ENCODE data around the gene PANK3.
"Not testable (repeated sequence)": the region's sequence is repeated elsewhere in the genome, so short reads cannot be mapped to it uniquely, and the experiment has no call there.

PANK3 gene

DNA sequence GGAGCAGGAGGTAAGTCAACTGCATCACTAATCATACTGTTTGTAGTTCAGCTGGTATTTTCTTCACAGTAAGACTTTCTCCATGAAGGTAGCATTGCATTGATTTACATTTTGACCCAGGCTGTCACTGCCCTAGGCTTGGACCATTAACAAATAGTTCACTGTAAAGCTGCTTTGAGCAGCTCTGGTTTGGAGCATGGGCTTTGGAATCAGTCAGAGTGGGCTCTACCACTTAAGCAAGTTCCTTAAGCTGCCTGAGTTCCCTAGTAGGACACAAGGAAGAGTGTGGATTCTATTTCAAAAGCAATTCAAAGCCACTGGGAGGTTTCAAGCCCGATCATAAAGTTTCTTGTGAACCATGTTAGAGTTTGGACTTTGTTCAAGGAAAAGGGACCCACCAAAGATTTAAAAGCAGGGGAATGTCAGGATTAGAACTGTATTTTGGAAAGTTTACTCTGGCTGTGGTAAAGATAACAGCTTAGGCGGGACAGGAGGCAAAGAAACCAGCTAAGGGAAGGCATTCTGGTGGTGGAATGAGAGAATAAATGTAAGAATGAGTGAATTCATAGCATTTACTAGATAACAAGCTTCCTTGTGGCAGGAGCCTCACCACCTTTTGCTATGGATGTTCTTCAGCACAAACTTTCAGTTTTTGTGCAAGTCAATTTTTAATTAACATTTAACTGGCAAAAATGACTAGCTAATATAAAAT lies 12.3 kb upstream of the PANK3 start:
- no peak for DNase-seq

DNA sequence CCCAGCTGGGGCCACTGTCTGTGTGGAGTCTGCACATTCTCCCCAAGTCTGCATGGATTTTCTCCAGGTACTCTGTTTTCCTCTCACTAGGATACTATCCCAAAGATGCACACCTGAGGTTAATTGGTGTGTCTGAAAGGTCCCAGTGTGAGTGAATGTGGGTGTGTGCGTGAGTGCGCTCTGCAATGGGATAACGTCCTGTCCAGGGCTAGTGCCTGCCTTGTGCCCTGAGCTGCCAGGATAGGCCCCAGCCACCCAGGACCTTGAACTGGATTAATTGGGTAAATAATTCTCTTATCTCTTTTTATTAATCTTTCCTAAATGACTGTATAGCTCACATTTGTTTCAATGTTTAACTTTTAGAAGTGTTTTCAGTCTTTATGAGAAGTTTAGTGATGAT lies 11.5 kb upstream of the PANK3 start:
- no peak for DNase-seq

DNA sequence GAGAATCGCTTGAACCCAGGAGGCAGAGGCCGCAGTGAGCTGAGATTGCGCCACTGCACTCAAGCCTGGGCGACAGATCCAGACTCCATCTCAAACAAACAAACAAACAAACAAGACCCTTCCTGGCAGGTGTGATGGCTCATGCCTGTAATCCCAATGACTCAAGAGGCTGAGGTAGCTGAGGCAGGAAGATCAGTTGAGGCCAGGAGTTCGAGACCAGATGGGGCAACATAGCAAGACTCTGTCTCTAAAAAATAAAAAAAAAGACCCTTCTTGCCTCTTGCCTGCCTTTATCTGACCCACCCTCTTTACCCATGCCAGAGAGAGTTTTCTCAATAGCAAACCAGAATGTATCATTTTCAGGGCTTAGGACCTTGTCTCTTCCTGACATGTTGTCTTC lies 8.8 kb upstream of the PANK3 start:
- DNase-seq, result no peak

DNA sequence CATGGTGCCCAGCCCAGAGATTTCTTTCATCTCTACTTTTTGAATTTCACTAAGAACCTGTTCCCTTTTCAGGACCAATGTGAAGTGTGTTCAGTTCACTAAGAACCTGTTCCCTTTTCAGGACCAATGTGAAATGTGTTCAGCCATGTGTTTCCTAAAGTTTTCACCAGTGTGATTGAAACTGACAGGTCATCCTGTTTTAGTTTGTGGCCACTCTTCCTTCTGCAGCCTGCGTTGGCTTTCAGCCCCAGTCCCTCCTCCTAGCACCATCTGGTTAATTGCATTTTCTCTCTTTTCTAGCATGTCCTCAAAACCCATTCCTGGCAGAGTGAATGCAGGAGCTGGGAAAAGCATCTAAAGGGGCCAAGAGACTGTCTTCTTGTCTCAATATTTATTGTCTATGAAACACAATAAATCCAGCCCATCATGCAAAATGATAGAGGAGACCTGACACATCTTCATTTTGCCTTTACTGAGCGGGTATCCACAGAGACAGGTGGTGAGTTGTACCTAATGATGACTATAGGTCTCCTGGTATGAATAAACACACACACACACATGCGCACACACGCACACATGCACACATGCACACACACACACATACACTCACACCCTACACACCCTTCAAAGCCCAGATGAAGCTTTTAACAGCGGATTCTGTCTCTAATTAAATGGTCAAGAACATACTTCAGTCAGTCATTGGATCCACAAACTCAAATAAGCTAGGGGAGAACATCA lies 6.1 kb upstream of the PANK3 start:
- DNase-seq, result no peak

DNA sequence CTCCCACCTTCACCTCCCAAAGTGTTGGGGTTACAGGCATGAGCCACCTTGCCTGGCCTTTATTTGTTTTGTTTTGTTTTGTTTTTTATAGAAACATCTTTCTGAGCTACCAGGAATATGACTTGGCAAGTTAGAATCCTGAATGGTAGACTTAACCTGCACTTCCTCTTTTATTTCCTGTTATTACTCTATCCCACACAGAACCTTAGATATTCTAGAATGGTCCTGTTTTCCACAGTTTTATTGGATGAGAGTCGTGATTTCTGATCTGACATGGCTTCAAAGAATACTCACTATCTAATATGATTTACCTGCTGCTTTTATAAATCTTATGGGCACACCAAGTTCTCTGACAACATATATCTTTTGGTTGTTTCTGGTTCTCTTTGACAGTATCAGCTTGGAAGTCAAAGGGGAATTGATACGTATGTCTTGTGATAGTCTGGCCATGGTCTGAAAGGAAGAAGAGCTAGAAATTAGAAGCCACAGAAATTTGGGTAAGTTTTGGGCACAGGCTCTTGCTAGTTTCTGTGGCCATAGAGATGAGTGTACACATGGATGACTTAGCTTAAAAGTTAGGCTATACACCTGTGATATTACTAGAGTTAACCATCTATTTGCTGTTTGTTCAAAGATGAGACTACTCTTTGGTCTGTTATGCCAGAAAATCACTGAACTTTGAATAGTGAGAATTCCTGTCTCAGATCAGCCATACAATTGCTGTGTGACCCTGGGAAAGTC lies 4.7 kb upstream of the PANK3 start:
- no peak for DNase-seq

DNA sequence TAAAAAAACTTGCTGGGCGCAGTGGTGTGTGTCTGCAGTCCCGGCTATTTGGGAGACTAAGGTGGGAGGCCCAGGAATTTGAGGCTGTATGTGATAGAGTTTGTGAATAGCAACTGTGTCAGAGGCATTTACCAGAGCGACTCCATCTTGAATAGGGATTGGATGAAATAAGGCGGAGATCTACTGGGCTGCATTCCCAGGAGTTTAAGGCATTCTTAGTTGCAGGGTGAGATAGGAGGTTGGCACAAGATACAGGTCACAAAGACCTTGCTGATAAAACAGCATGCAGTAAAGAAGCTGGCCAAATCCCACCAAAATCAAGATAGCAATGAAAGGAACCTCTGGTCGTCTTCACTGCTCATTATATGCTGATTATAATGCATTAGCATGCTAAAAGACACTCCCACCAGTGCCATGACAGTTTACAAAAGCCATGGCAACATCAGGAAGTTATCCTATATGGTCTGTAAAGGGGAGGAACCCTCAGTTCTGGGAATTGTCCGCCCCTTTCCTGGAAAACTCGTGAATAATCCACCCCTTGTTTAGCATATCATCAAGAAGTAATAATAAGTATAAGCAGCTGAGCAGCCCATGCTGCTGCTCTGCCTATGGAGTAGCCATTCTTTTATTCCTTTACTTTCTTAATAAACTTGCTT lies 1.8 kb upstream of the PANK3 start:
- DNase-seq, result not testable (repeated sequence)

DNA sequence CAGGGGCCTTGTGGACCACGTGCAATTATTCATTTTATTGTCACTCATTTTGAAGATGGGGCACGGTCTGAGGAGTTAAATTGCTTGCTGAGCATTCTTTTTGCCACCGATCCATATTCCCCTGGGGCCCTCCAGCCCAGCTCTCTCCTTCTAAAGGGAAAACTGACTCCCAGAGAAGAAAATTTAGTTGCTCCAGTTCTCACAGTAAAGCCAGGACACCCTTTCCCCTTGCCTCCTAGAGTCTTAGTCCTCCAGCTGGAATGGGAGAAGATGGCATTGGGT lies 1.0 kb upstream of the PANK3 start:
- DNase-seq, result peak in 1 of 3 experiments; percentile 55

DNA sequence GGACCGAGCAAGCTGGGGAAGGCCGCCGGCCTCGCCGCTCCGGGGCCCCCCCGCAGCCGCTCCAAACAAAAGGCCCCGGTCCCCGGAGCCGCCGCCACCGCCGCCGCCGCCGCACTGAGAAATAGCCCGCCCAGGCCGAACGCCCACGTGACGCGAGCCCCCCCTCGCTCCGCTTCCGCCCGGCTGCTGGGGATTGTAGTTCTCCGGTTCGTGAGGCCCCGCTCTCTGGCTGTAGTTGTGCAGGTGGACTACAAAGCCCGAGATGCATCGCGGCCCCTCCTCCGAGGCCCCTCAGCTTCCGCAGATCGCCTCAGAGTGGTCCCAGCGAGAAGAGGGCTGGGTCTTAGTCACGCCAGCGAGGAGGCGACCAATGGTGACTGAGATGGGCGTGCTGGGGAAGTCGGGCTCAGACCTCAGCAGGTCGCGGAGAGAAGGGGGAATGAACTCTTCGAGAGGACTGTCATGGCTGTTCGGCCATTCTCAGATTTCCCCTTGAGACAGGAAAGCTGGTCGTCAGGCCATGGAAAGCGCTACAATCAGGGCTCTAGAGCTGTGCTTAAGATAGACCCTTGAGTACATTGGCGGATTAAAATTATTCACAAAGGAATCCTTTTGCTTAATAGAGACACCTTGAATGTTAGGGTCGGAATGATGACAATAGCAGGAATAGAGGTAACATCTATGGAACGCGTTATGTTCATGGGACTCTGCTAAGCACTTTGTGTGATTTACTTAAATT lies 489 bp upstream of the PANK3 start:
- DNase-seq, result peak; percentile 93 to 97 (median 96)

DNA sequence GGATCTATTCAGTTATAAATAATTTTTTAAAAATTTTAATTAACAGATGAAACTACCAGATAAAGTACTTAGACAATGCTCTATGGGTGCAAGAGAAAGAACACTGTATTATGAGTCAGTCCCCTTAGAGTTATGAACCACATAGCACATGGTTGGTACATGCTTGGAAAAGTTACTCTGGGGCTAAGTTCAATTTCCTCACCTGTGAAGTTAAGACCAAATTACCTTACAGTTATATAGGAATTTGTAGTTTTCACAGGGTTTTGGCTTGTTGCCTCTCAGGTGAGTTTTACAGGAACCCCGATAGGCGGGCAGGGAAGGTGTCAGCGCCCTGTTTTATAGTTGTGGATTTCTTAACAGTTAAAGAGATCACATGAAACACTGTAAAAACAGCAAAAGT lies 1.2 kb downstream of the PANK3 start:
- DNase-seq, result no peak

DNA sequence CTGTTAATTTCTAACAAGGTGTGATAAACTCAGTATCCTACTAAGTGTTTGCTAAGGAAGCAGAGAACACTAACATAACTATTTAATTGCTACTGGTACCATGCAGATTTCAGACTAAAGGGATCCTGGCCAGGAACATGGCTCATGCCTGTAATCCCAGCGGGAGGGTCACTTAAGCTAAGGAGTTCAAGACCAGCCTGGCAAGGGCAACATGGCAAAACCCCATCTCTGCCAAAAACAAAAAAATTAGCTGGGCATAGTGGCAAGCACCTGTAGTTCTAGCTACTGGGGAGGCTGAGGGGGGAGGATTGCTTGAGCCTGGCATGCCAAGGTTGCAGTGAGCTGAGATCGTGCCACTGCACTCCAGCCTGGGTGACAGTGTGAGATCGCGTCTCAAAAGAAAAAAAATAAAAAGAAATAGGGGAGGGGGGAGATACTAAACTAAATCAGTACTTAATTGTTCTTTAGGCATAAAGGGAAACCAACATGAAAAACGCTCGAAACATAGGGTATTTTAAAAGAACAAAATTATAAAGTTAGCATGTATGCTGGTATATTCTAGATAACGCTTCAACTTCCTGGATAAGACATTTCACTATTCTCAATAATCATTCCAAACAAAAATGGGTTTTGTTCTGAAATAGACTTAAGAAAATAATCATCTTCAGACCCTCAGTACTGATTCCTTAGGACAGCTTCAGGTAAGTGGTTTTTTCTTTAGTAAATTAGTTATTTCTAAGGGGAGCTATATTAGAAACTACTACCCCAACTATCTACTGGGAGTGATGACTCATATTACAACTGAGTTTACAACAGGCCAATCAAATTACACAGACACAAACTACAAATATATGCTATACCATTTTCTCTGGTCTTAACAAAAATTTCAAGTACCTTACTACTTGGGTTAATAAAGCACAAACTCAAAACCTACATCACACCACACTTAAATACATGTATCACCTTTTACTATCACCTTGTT lies 3.5 kb downstream of the PANK3 start:
- no peak for DNase-seq

DNA sequence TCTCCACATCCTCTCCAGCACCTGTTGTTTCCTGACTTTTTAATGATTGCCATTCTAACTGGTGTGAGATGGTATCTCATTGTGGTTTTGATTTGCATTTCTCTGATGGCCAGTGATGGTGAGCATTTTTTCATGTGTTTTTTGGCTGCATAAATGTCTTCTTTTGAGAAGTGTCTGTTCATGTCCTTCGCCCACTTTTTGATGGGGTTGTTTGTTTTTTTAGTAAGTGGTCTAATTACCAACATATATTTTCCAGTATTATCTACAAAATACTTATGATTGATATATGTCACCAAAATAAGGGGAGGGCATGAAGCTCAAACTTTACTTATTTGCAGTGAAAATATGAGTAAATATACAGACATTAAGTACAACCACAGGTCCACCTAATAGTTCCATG lies 5.0 kb downstream of the PANK3 start:
- not testable (repeated sequence) for DNase-seq

DNA sequence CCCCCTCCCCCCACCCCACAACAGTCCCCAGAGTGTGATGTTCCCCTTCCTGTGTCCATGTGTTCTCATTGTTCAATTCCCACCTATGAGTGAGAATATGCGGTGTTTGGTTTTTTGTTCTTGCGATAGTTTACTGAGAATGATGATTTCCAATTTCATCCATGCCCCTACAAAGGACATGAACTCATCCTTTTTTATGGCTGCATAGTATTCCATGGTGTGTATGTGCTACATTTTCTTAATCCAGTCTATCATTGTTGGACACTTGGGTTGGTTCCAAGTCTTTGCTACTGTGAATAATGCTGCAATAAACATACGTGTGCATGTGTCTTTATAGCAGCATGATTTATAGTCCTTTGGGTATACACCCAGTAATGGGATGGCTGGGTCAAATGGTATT lies 5.5 kb downstream of the PANK3 start:
- DNase-seq, result not testable (repeated sequence)

DNA sequence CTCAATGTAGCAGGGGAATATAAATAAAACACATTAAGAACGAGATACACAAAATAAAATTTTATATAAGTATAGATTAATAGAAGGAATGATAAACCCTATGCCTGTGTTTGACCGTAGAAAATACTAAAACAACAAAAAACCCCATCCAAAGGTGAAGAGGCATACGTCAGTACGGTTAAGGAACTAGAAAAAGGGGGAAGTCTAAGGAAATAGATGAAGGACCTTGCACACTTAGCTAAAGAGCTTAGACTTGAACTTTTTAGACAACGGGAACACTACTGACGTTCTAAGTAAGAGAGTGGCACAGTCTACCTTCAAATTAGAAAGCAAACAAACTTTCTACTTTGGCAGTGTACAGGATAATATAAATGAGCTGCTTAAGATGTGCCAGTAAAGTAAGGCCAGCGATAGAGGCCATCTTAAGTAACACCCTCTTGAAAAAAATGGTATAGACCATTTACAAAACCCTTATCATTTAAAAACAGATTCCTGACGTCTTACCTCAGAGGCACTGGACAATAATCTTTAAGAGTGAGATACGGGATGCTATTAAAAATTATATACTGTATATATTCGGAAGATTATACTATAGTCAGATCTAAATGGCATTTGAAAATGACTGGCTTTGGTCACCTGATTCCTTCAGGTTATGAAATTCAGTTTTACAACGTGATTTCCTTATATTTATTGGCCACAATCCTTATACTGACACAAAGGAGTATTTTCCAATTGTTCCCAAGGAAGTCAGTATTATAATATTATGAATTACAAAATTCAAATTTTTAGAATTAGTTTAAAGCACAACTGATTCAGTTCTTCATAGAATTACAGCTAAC lies 8.5 kb downstream of the PANK3 start:
- no peak for DNase-seq

DNA sequence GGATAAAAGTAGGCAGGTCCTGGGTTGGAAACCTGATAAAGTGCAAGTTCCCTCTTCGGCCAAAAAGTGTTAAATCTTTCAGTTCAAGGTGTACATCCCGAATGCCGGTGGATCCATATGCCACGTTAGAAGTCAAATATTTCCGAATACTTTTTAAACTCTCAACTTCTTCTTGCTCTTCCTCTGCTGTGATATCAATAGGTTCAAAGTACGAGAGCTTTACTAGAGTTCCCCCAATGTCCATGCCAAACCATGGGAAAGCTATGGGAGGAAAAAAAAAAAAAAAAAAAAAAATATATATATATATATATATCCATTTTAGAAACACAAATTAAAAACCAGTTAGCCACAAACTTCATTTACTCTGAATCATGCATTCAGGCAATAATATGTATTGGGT lies 10.4 kb downstream of the PANK3 start:
- DNase-seq, result no peak

DNA sequence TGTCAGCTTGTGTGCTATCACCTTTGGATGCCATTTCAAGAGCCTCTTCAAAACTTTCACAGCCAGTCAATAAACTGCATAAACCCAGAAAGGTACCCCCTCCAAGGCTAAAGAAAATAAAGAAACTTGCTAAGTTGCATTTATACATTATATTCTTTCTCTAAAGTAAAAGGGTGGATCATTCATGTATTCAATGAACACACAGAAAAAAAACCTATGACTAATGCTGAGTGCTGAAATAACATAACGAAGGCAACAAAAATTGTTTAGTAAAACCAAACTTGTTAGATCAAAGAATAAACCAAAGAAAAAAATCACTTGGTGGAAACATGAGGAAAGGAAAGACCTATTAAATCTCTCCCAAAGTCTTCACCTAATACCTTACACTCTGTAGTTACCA lies 15.2 kb downstream of the PANK3 start:
- DNase-seq, result no peak

DNA sequence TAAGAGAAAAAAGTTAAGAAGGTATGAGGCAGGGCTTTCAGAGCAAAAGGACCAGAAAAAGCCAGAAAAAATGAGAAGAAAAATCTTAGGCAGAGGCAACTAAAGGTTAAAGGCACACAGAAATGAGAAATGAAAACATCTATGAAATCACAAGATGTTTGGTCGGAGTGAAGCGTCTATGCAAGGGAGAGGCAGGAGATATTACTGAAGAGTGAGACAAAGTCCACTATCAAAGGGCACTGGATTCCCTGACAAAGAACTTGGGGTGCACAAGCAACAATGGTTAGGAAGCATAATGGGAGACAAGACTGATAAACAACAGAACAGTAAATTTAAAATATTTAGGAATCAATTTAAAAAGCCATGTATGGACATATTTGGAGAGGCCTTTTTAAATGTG lies 16.9 kb downstream of the PANK3 start:
- no peak for DNase-seq

DNA sequence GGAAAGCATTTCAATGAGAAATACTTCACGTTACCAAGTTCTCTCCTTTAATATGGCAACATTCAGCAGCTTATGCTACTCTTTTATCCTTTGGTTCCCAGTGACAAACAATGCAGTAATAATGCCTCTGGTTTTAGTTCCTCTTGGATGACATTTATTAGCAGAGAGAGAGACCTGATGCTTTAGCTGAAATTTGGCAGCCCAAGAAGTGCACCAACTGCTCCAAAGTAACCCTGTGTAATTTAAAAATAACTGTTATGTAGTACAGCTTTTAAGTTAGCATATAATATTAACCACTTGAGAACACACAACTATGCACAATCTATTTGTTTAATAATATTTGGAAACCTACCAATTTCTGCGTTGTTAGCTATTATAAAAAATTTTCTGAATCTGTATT lies 21.8 kb downstream of the PANK3 start:
- no peak for DNase-seq

DNA sequence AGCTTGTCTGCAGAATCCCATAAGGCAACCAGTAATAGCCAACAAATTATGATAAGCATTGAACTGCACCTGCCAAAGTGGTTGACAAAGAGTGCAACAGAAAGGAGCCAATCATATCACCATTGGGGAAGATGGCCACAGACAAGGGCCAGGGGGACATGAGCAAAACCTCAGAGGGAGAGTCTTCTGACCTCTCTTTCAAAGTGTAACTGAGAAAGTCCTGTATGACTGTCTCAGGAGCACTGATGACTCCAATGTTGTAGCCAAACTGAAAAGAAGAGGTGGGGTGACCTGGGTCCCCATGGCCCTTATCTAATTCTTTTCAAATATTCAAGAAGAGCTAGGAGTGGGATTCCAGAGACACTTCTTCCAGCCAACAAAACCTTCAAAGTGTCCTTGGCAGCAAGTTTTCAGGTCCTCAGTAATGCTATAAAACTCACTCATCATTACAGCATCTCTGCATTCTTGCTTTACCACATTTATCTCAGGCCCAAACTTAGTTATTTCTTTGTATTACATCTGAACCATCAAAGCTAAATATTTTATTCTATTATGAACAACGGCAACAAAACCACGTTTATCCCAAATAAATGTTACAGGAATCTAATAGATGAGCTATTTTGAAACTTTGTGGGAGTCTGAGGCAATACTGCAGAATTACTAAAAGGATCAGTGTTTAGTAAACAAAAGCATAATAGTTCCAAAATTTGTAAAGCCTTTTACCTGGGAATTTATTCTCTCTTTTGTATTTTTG lies 25.6 kb downstream of the PANK3 start:
- no peak for DNase-seq

DNA sequence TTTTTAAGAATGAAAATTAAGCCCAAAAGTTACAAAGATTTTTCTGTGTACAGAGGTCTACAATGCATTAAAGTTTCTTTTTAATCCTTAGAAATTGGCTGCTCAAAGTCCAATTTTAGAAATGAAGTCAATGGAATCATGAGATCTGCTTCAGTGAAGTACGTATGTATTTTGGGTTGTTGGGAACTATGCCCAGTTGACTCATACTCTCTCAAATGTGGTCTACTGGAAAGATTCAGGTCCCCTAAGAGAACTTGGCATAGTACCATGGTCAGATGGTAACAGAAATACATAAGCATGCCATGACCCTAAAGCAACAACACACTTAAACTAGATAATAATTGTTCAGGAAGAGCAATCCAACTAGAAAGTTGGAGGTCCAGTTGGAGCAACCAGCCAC lies 27.0 kb downstream of the PANK3 start:
- DNase-seq, result no peak

DNA sequence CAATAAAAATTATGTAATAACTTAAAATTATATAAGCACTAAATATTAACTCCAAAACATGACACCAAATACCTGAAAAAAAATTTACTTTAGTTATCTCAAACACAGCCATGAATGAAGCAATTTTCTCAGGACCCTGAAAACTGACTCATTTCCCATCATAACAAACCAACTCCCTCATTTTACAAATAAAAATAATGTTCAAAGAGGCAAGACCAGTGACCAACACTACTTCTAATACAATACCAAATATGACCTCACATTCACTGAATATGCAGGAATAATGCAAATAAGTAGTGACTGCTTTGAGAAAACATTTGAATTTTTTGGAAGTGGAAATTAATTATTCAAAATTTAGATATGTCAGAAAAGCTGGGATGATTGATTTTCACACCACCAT lies 28.5 kb downstream of the PANK3 start:
- no peak for DNase-seq
